NT2/D1 (cell line): ENCODE data around the gene RPUSD4.

ENCODE experiments used
- DNase-seq: peaks from one replicate; pipeline ENCODE4 v3.0.0-alpha.2; 2011; ENCODE audit warnings: low read depth, low spot score
- H3K27me3 ChIP-seq: 2 replicates; pipeline ENCODE4 v1.6.0; 2011; ENCODE audit warnings: mild to moderate bottlenecking; ENCODE audit not compliant: insufficient read length, insufficient read depth
- H3K36me3 ChIP-seq: 2 replicates; pipeline ENCODE4 v1.6.1; 2011; ENCODE audit warnings: mild to moderate bottlenecking, low read length, mixed read lengths; ENCODE audit not compliant: insufficient read depth, insufficient read length
- H3K4me1 ChIP-seq: 2 replicates; pipeline ENCODE4 v1.5.1; 2011; ENCODE audit not compliant: insufficient read depth, insufficient read length
- H3K4me3 ChIP-seq: 2 replicates; pipeline ENCODE4 v1.5.1; 2011; ENCODE audit warnings: low read depth; ENCODE audit not compliant: insufficient read length
- H3K9ac ChIP-seq: 2 replicates; pipeline ENCODE4 v1.6.0; 2011; ENCODE audit warnings: low read depth; ENCODE audit not compliant: insufficient read length
- H3K9me3 ChIP-seq: 2 replicates; pipeline ENCODE4 v1.5.1; 2011; ENCODE audit warnings: mild to moderate bottlenecking, low read length; ENCODE audit not compliant: insufficient read depth
- SUZ12 ChIP-seq: IDR thresholded peaks from 2 replicates; pipeline ENCODE4 v1.6.1; 2011; ENCODE audit not compliant: insufficient read length, insufficient read depth; ENCODE audit errors: extremely low read depth
- YY1 ChIP-seq: IDR thresholded peaks from 2 replicates; pipeline ENCODE4 v1.6.1; 2011; ENCODE audit not compliant: insufficient read length, insufficient read depth
- ZNF274 ChIP-seq: IDR thresholded peaks from 2 replicates; pipeline ENCODE4 v1.6.1; 2011; ENCODE audit warnings: mild to moderate bottlenecking, low read depth, low read length

Gene RPUSD4

DNA sequence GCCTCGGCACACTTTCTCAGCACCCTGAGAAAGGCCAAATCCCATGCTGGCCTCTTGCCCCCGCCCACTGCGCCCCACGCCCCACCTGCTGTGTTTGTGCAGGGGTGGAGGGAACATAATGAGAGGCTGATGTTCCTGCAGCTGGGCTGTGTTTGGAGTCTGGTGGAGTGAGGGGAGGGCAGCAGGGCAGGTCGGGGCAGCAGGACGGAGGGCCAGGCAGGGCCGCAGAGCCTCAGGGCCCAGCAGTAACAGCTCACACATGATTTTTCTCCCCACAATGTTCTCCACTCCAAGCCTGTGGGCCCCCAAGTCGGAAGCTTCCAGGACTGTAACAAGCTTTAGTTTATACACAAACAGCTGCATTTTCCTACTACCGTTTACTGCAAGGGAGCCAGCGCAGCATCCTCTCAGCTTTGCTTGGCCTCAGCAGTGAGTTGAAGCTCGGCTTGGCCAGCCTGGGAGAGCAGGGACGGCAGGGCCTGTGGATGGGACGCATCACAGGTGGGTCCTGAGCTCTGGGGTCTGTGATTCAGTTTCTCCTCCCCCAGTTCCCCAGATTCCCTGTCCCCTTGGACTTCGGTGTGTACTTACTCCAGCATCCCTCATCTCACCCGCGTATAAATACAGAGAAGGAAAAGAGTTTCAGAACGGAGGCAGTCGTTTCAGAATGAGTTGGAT is 51.0 kb downstream of the RPUSD4 start:
- no peaks in the 10 kb centered on the region for H3K9me3 ChIP-seq
- H3K4me3 ChIP-seq, result no peak overlapping the region
- no peak for DNase-seq
- H3K9ac ChIP-seq, result peak overlapping the region; percentile 51
- TF ChIP-seq ZNF274 (no peak), SUZ12 (no peak), YY1 (no peak)
- H3K27me3 ChIP-seq, result peaks cover 15% of the 10 kb centered on the region
- H3K4me1 ChIP-seq, result peaks cover 21% of the 10 kb centered on the region
- H3K36me3 ChIP-seq, result no peaks in the 10 kb centered on the region

DNA sequence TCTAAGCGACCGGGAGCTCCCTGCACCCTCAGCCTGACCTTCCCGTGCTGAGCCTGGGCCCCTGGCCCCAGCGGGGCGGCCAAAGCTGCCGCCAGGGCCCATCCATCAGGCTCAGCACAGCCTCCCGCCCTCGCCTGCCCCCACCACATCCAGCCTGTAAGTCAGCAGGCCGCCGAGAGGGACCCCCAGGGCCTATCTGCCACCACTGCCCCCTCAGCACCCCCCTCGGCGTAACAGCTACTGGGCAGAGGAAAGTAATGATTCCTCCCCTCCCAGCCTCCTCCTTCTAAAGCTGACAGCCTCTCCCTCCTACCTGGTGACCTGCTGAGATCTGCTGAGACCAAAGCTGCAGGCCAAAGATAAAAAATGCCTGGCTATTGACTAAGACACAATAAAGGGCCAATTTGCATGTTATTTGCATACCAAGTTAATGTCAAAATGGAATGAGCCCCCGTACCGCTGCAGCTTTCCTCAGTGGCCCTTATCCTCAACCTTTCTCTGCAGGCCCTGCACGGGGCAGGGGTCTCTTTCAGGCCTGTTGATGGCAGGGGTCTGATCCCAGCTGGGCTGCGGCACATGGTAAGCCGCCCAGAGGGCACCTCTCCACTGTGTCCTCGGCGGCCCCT is 51.6 kb downstream of the RPUSD4 start:
- H3K4me3 ChIP-seq, result no peak overlapping the region
- H3K9me3 ChIP-seq, result no peaks in the 10 kb centered on the region
- H3K27me3 ChIP-seq, result peaks cover 18% of the 10 kb centered on the region
- H3K9ac ChIP-seq, result no peak overlapping the region
- TF ChIP-seq ZNF274 (no peak), YY1 (no peak)
- DNase-seq, result peak; percentile 63
- no peaks in the 10 kb centered on the region for H3K36me3 ChIP-seq
- H3K4me1 ChIP-seq, result peaks cover 24% of the 10 kb centered on the region

DNA sequence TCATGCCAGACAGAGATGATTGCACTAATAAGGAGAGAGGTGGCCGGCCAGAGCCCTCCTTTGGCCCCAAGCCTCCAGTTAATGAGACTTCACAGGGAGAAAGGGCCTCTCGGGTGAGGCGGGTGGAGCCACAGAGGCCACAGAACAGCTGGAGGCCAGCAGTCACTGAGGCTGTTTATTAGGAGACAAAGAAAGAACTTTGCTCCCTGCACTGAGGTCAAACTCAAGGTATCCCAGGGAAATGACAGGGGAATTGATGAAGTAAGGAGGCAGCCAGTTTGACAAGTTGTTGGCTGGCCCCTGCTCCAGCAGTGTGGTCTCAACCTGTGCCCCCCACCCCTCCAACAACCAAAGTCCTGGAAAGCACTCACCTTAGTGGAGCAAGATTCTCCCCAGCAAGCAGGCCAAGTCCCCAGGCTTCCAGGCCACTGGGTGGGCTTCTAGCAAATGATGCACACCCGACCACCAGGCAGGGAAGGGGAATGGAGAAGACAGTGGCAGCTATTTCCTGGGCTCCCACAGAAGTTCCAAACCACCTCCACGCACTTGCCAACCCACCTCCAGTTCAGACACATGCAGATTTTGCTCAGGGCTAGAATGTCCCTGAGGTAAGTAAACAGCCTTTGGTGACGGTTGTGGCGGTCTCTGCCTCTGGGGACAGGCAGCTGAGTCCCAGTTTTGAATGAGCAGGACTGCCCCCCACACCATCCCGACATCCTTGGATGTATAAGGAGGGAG is 53.2 kb downstream of the RPUSD4 start:
- no peak for DNase-seq
- Histone ChIP-seq H3K27me3 (peaks cover 13% of the 10 kb centered on the region), H3K4me1 (peaks cover 24% of the 10 kb centered on the region), H3K9ac (no peak overlapping the region), H3K9me3 (no peaks in the 10 kb centered on the region), H3K4me3 (no peak overlapping the region), H3K36me3 (no peaks in the 10 kb centered on the region)
- TF ChIP-seq YY1 (no peak), ZNF274 (no peak), SUZ12 (no peak)

DNA sequence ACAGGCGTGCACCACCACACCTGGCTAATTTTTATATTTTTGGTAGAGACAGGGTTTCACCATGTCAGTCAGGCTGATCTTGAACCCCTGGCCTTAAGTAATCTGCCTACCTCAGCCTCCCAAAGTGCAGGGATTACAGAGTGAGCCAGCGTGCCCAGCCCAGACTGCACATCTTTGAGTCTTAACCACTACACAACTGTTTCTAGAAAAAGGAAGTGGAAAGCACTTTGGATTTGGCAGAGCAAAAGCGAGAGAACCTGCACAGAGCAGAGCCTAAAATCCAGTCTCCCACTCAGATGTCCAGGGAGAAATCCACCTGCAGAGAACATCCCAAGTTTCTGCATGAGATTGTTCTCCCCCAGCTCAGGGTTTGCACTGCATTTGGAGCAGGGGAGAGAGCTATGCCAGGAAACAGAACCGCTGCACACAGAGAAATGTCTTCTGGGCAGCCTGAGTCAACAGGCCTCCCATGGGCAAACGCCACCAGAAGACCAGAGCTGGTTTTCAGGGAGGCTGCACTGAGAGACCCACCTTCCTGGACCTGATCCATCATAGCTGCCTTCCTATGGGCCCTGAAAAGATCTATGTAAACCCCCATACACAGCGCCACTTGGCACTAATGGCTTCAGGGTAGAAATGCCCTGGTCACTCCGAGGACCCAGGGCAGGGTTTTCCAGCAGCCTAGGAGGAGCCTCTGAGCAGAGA is 54.0 kb downstream of the RPUSD4 start:
- Histone ChIP-seq H3K9ac (peak overlapping the region; percentile 29), H3K4me1 (peaks cover 18% of the 10 kb centered on the region), H3K9me3 (no peaks in the 10 kb centered on the region), H3K4me3 (no peak overlapping the region), H3K27me3 (peaks cover 6% of the 10 kb centered on the region), H3K36me3 (no peaks in the 10 kb centered on the region)
- TF ChIP-seq YY1 (no peak), SUZ12 (no peak), ZNF274 (no peak)
- DNase-seq, result no peak

DNA sequence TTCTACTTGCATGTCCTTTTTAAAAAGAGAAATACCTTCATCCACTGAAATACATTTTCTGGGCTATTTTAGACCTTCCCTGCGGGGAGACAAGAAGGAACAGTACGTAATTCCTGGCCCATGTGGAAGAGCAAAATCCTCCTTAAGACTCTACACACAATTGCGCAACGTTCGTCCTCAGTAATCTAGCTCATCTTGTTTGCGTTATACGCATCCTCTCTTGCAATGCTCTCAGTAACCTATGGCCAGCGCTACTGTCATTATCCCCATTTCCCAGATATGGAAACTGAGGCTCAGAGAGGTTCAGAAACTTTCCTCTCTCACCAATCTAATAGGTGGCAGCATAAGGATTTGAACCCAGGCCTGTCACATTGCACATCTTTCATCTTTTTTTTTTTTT is 54.6 kb downstream of the RPUSD4 start:
- Histone ChIP-seq H3K27me3 (peaks cover 3% of the 10 kb centered on the region), H3K4me3 (no peak overlapping the region), H3K36me3 (no peaks in the 10 kb centered on the region), H3K9me3 (peaks cover 4% of the 10 kb centered on the region; the same call in 1 of the 2 replicates), H3K9ac (no peak overlapping the region), H3K4me1 (peaks cover 16% of the 10 kb centered on the region)
- TF ChIP-seq ZNF274 (no peak), SUZ12 (no peak), YY1 (no peak)
- no peak for DNase-seq

DNA sequence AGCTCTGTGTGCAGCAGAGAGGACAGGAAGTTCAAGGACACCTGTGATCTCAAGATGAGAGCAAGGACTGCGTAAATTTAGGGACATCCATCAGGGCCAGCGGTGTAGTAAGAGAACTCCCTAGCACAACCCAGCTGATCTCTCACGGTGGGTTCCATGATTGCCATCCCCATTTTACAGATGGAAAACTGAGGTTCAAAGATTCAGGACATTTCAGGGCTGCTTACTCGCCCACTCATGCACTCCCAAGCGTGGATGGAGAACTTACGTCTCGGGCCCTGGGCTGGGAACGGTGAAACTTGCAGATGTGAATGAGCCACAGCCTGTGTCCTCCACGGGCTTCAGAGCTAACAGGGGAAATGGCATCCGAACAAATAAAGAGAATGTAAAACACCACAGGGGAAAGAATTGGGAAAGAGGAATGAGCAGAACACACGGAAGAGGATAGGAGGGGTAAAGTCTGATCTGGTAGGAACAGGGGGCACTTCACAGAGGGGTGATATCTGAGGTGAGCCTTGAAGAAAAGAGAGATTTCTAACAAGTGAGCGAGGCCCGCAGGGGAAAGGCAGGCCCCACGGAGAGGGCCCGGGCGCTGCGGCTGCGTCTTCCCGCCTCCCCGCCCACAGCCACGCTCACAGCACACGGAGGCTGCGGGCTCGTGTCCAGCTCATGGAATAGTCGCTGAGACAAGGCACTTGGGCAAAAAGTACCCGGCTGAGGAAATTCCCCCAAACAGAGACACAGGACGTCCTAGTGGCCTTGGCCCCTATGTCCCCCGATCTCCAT is 55.9 kb downstream of the RPUSD4 start:
- H3K4me1 ChIP-seq, result peaks cover 10% of the 10 kb centered on the region
- H3K9me3 ChIP-seq, result peaks cover 8% of the 10 kb centered on the region; the same call in 1 of the 2 replicates
- no peak overlapping the region for H3K9ac ChIP-seq
- no peak overlapping the region for H3K4me3 ChIP-seq
- no peak for DNase-seq
- TF ChIP-seq YY1 (no peak), ZNF274 (no peak), SUZ12 (no peak)
- peaks cover 3% of the 10 kb centered on the region for H3K27me3 ChIP-seq
- no peaks in the 10 kb centered on the region for H3K36me3 ChIP-seq

DNA sequence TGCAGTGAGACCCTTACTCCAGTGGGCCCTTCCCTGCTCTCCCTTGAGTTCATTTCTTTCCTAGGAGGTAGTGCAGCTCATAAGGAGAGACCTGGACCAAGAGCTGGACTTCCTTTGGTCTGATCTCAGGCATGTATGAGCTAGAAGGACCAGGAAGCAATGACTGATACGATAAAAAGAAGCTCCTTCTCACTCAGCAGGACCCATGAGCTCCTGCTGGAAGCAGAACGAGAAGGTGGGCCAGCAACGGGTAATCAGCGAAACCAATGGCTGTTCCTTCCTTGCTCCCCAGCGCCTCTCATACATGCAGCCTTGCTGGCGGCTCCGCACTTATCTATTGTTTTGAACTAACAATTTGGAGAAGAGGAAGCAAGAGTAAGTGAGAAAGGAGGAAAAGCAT is 56.8 kb downstream of the RPUSD4 start:
- Histone ChIP-seq H3K36me3 (no peaks in the 10 kb centered on the region), H3K4me3 (no peak overlapping the region), H3K9ac (no peak overlapping the region), H3K9me3 (peaks cover 8% of the 10 kb centered on the region; the same call in 1 of the 2 replicates), H3K4me1 (peaks cover 8% of the 10 kb centered on the region), H3K27me3 (peaks cover 3% of the 10 kb centered on the region)
- DNase-seq, result no peak
- TF ChIP-seq YY1 (no peak), ZNF274 (no peak), SUZ12 (no peak)
